Esophagus muscularis mucosa (tissue), 4 donors: ENCODE measurements around the gene TBC1D16. TPM values are rescaled to one million over a fixed set of nuclear protein-coding genes. Genes with fewer than 3 reads are reported as not detected.

Source experiments
- DNase-seq: peaks from one replicate; pipeline ENCODE4 v3.0.0-alpha.2; 2017; ENCODE audit errors: extremely low spot score
- H3K27ac ChIP-seq, 4 donors: fragments of 200-600 bp; sonication (generic); replicated peaks in 1 of 4; 1 replicate in 3 of 4; 2 replicates in 1 of 4; pipeline ENCODE4 v1.5.1; 2016 to 2019; ENCODE audit warnings: mild to moderate bottlenecking in 1 of 4
- H3K27me3 ChIP-seq, 4 donors: fragments of 200-600 bp; sonication (generic); one replicate each; pipeline versions ENCODE4 v1.5.1 to v1.6.0; 2016 to 2019
- H3K36me3 ChIP-seq, 4 donors: fragments of 200-600 bp; sonication (generic); one replicate each; pipeline ENCODE4 v1.5.1; 2016 to 2019
- H3K4me1 ChIP-seq, 4 donors: fragments of 200-600 bp; sonication (generic); one replicate each; pipeline ENCODE4 v1.5.1; 2016 to 2019
- H3K4me3 ChIP-seq, 4 donors: fragments of 200-600 bp; sonication (generic); 1 replicate in 2 of 4; 2 replicates in 2 of 4; pipeline ENCODE4 v1.5.1; 2016 to 2019; ENCODE audit warnings: mild to moderate bottlenecking in 4 of 4, moderate library complexity in 1 of 4
- H3K9me3 ChIP-seq, 4 donors: fragments of 200-600 bp; sonication (generic); 1 replicate in 3 of 4; 2 replicates in 1 of 4; pipeline ENCODE4 v1.5.1; 2016 to 2019
- EP300 ChIP-seq: sonication (generic); formaldehyde crosslinking; IDR thresholded peaks from one replicate; pipeline ENCODE4 v1.6.1; 2017; ENCODE audit warnings: antibody characterized with exemption
- POLR2A ChIP-seq: fragments of 450-650 bp; IDR thresholded peaks from one replicate; pipeline ENCODE4 v1.6.1; 2017; ENCODE audit warnings: antibody characterized with exemption, moderate library complexity, mild to moderate bottlenecking, low read depth
- POLR2AphosphoS5 ChIP-seq, 2 donors: sonication (generic); formaldehyde crosslinking; IDR thresholded peaks; one replicate each; pipeline ENCODE4 v1.6.1; 2017; ENCODE audit warnings: antibody characterized with exemption in 2 of 2
- WGBS: methylation state at CpG from one replicate; pipeline ENCODE4 v1.1.5; 2018; 5-methylcytosine and 5-hydroxymethylcytosine counted together
- intact Hi-C: fragments of 100-400 bp; cut with DNase I; formaldehyde crosslinking; loops from one replicate; pipeline ENCODE4 v1.15.1; 2023
- total RNA-seq, 4 donors: library from RNA; depleted of rRNA; stranded (reverse); fragments of >200 nt; gene quantifications; one replicate each; pipeline versions ENCODE4 v1.1.0 to v1.2.1, GENCODE V29; 2016
- TF ChIP-seq, protein P1 (sequence below), 3 experiments: fragments of 200-600 bp in 2 of 3; fragments of 450-650 bp in 1 of 3; sonication (generic) in 2 of 3; IDR thresholded peaks; one replicate each; pipeline ENCODE4 v1.5.1; 2017 to 2019; ENCODE audit warnings: antibody characterized with exemption in 3 of 3, mild to moderate bottlenecking in 2 of 3, moderate library complexity in 1 of 3

TBC1D16 gene
- total RNA-seq, 4 donors from 2014 or later: 30.3 to 37.4 (median 33.2) TPM

DNA sequence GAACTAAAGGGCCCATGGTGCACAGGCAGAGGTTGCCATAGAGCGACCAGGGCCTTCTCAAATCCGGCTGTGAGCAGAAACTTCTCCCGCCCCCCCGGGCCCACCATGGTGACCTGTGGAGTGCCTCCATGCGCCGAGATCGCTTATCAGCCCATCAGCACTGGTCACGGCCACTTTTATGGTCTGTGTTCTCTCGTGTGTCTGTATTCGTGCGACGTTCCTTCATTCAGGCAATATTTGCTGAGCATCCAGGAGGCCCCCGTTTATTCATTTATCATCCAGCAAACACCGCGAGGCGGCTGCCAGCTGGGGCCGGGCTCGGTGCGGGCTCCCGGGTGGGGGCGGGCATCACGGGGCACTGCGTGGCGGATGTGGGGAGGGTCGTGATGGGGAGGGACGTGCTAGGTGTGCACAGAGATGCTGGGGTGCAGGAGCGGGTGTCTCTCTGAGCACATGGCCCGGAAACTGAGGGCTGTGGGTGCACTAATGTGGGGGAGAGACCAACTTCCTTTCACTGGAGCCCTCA is 108.5 kb downstream of the TBC1D16 start:
- Histone ChIP-seq H3K9me3 (no peaks in the 10 kb centered on the region), H3K27me3 (peaks cover 0 to 91% (median 38%) of the 10 kb centered on the region in 4 donors), H3K27ac (no peak overlapping the region), H3K4me1 (peaks cover 11 to 38% (median 28%) of the 10 kb centered on the region in 4 donors), H3K4me3 (no peak overlapping the region), H3K36me3 (no peaks in the 10 kb centered on the region)
- 87% methylated on average over 21 of the region's 28 CpGs for WGBS
- no peak for TF ChIP-seq POLR2AphosphoS5 (IDR thresholded peaks at IDR 0.05)
- no peak for TF ChIP-seq EP300
- TF ChIP-seq POLR2A: no peak
- TF ChIP-seq, protein P1, sequence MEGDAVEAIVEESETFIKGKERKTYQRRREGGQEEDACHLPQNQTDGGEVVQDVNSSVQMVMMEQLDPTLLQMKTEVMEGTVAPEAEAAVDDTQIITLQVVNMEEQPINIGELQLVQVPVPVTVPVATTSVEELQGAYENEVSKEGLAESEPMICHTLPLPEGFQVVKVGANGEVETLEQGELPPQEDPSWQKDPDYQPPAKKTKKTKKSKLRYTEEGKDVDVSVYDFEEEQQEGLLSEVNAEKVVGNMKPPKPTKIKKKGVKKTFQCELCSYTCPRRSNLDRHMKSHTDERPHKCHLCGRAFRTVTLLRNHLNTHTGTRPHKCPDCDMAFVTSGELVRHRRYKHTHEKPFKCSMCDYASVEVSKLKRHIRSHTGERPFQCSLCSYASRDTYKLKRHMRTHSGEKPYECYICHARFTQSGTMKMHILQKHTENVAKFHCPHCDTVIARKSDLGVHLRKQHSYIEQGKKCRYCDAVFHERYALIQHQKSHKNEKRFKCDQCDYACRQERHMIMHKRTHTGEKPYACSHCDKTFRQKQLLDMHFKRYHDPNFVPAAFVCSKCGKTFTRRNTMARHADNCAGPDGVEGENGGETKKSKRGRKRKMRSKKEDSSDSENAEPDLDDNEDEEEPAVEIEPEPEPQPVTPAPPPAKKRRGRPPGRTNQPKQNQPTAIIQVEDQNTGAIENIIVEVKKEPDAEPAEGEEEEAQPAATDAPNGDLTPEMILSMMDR (IDR thresholded peaks at IDR 0.05): no peak
- intact Hi-C loops: no loop called here
- no peak for DNase-seq

DNA sequence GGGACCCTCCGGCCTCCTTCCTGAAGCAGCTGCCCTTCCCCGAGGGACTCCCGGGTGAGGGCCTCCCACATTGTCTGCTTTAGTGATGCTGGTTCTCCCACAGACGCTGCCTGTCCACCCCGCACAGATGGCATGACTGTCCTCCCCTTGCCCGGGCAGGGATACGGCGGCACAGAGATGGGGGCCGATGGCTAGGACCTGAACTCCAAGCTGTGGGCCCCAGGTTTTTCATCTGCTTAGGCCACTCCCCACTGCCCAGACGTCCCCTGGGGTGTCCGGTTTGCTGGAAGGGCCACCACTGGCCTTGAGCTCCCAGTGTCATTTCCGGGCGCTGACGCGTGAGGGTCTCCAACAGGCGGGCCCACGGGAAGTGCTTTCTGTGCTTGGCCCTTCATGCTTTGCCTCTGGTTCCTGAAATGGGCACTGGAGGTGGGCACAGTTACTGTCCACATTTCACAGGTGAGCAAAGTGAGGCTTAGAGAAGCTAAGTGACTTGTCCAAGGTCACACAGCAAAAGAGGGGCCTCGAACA is 109.0 kb downstream of the TBC1D16 start:
- TF ChIP-seq EP300 (no peak), POLR2AphosphoS5 (IDR thresholded peaks at IDR 0.05) (no peak), POLR2A (no peak)
- TF ChIP-seq, protein P1 (IDR thresholded peaks at IDR 0.05): no peak
- WGBS: no CpG with 5 or more reads among the region's 18 CpGs
- Histone ChIP-seq H3K4me3 (no peak overlapping the region), H3K36me3 (no peaks in the 10 kb centered on the region), H3K27me3 (peaks cover 0 to 91% (median 43%) of the 10 kb centered on the region in 4 donors), H3K27ac (no peak overlapping the region), H3K4me1 (peaks cover 11 to 40% (median 30%) of the 10 kb centered on the region in 4 donors), H3K9me3 (no peaks in the 10 kb centered on the region)
- intact Hi-C loops: no loop called here
- DNase-seq: no peak

DNA sequence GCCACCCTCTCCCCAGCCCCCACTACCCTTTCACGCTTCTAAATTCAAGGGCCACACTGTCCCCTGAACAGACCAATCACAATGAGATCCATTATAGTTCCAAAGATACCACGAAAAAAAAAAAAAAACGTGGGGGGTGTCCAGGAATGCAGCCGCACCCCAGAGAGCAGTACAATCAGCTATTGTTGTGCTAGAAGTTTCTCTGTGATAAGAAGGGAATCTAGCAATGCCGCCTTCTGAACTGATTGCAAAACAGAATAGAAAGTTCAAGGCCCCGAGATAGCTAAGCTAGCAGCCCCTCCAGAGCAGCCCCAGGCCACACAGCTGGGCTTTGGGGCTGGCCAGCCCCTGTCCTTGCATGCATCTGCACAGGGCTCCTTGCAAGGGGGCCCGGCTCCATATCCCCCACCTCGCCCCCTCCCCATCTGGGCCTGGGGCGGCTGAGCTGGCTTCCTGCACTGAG is 109.5 kb downstream of the TBC1D16 start:
- H3K27me3 ChIP-seq: peaks cover 0 to 91% (median 46%) of the 10 kb centered on the region in 4 donors
- no peaks in the 10 kb centered on the region for H3K9me3 ChIP-seq
- no peak for DNase-seq
- intact Hi-C loops: no loop called here
- no peak for TF ChIP-seq POLR2A
- TF ChIP-seq EP300: no peak
- TF ChIP-seq POLR2AphosphoS5 (IDR thresholded peaks at IDR 0.05): no peak
- TF ChIP-seq, protein P1 (IDR thresholded peaks at IDR 0.05): no peak
- H3K36me3 ChIP-seq: no peaks in the 10 kb centered on the region
- H3K4me1 ChIP-seq: peaks cover 11 to 35% (median 29%) of the 10 kb centered on the region in 4 donors
- no peak overlapping the region for H3K4me3 ChIP-seq
- WGBS: 68% methylated on average over 6 of the region's 9 CpGs
- H3K27ac ChIP-seq: no peak overlapping the region

DNA sequence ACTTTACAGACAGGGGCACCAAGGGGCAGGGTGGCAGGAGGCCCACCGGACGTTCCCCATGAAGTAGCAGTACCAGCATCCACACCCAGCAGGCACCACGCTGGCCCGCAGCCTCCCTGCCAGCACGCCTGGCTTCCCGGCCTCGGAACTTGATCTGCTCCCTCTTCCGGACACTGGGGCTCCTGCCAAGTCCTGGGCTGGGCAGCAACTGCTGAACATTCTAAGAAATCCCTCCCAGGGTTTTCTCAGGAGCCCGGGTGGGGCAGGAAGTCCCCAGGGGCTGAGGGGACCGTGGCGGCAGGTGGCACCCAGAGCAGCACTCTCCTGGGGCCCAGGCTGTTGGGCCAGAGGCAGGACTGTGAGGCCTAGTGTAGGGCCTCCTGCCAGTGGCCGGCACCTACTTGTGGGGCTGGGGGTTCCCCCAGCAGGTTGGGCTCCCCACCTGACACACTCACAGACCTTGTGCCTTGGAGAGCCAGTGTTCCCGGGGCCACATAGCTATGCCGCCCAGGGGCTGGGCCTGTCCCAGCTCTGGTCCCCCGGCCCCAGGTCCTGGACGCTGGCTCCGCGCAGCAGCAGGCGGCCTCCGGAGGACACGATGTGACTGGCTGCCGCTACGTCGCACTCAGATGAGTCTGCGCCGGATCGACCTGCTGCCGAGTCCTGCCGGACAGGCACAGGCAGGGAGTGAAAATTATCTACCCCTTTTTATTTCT is 110.3 kb downstream of the TBC1D16 start:
- intact Hi-C loops: no loop called here
- H3K4me3 ChIP-seq: no peak overlapping the region
- peaks cover 0 to 91% (median 45%) of the 10 kb centered on the region in 4 donors for H3K27me3 ChIP-seq
- H3K4me1 ChIP-seq: peaks cover 8 to 28% (median 21%) of the 10 kb centered on the region in 4 donors
- TF ChIP-seq, protein P1 (IDR thresholded peaks at IDR 0.05): no peak
- TF ChIP-seq EP300 (no peak), POLR2AphosphoS5 (IDR thresholded peaks at IDR 0.05) (no peak), POLR2A (no peak)
- no peak for DNase-seq
- WGBS: 70% methylated on average over 17 of the region's 29 CpGs
- no peak overlapping the region for H3K27ac ChIP-seq
- H3K36me3 ChIP-seq: no peaks in the 10 kb centered on the region
- H3K9me3 ChIP-seq: no peaks in the 10 kb centered on the region
